ACHN (cell line): ENCODE data around the gene NRG2.

Source experiments
- DNase-seq: peaks from one replicate; pipeline ENCODE4 v3.0.0-alpha.2; 2015
- in situ Hi-C: cut with HindIII; loops from 2 replicates; pipeline ENCODE4 v1.10.0; 2017; ENCODE audit warnings: low sequenced_read_pairs, low pct_ligation_motif_present, low pct_unique_long_range_greater_than_20kb

Gene NRG2

GRCh38 chr5:139900546-139901250, 142.4 kb downstream of the NRG2 start:
- in situ Hi-C loops = no loop called here
- DNase-seq = no peak

DNA sequence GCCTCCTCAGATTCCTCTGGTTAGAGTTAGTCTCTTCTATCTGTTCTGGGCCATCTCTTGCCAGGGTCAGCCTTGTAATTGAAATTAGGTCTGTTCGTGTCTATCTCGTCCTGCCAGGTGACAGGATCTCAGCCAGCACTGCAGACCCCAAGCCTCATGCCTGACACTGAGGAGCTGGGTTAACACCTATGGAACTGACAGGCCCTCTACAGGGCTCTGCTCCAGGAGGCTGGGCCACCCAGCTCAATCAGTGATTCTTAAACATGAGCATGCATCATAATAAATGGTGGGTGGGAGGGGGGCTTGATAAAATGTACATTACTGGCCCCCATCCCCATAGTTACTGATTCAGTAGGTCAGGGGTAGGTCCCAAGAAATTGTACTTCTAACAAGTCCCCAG, 144.1 kb downstream of the NRG2 start:
- in situ Hi-C loops = no loop called here
- DNase-seq = no peak

DNA sequence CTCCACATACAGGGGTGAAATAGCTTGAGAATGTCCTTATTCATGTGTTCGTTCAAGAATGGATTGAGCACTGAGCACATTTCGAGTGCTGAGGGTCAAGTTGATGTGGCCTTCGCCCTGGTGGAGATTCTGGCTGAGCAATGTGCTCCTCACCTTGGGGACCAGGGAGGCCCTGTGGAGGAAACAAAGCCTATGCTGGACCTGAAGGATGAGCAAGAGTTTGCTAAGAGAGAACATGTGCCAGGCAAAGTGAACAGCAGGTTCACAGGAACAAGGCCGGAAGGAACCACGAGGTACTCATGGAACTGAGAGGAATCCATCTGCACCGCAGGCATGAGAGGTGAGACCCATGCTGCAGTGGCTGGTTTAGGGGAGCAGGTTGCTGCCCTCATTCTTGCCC, 145.1 kb downstream of the NRG2 start:
- in situ Hi-C loops = no loop called here
- DNase-seq = no peak

GRCh38 chr5:139897342-139897741, 145.8 kb downstream of the NRG2 start:
- no peak for DNase-seq
- in situ Hi-C loops = no loop called here

GRCh38 chr5:139896718-139897117, 146.4 kb downstream of the NRG2 start:
- in situ Hi-C loops = no loop called here

DNA sequence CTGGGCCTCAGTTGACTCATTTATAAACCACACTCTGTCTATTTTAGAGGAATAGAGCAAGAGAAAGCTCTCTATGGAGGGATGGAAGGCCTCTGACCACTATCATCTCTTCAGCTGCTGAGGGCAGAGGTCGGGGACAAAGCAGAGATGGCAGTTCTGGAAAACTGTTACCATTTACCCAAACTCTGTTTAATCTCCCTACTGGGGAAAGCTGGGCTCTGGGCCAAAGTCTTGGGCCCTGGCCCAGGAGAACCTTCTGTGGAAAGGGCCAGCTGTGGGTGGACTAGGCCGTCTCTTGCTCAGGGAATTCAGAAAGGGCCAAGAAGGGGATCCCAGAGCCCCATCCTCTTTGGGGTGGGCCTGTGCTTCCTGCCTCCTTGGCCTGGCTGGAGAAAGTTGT, 147.5 kb downstream of the NRG2 start:
- no peak for DNase-seq
- in situ Hi-C loops = no loop called here

More at GRCh38 chr5:139896718-139897117, 146.4 kb downstream of the NRG2 start:
- DNase-seq = no peak

- no peak for DNase-seq
- in situ Hi-C loops = no loop called here
Observed at GRCh38 chr5:139895046-139895445, 148.1 kb downstream of the NRG2 start.

GRCh38 chr5:139893873-139894272, 149.2 kb downstream of the NRG2 start:
- no peak for DNase-seq
- in situ Hi-C loops = no loop called here

- in situ Hi-C loops = no loop called here
- no peak for DNase-seq
Observed at GRCh38 chr5:139889410-139889809, 153.7 kb downstream of the NRG2 start.

DNA sequence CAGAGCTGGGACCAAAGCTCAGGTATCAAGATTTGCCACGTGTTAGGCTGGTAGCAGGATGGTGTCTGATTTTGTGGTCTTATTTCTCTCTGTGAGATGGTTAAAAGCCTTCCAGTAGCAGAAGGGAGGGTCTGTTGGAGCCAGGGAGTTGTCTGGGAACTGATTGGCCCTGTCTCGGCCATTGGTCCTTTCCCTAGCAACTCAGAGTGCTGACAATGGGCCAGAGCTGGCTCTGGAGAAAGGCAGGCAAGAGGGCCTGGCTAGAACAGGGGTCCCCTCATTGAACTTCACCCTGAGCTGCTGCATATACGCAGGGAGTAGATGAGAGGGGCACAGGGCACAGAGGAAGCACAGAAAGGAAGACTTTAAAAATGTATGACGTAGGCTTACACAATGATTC, 154.7 kb downstream of the NRG2 start:
- in situ Hi-C loops = no loop called here
- no peak for DNase-seq

GRCh38 chr5:139886213-139886612, 156.9 kb downstream of the NRG2 start:
- DNase-seq = no peak
- in situ Hi-C loops = no loop called here

GRCh38 chr5:139885857-139886208, 157.3 kb downstream of the NRG2 start:
- in situ Hi-C loops = no loop called here
- DNase-seq = no peak

DNA sequence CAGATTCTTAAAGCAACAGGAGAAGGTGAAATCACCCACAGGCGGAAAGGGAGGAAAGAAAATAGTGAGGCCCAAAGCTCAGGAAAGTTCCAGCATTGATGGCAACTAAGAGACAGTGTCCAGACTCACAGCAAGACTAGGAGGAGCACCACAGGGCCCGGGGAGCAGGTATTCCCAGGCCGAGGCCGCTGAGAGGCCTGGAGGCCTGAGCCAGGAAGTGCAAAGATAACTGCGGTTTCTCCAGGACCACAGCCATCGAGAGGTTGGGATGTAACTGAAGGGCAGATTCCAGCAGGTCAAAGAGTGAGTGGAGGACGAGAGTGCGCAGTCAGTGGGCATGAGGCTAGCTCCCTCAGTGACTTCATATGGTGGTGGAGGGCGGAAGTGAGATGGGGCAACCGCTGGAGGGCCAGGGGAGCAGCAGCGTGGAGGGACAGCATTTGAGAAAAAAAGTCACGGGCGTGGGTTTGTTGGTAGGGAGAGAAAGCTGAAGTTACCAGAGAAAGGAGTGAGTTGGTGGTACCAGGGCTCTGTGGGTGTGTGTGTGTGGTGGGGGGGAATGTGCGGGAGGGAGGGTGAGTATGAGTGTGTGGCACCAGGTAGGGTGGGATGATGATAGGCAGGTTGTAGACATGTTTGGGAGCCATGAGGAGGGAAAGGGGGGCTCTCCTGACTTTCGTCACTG, 157.8 kb downstream of the NRG2 start:
- no peak for DNase-seq
- in situ Hi-C loops = no loop called here

DNA sequence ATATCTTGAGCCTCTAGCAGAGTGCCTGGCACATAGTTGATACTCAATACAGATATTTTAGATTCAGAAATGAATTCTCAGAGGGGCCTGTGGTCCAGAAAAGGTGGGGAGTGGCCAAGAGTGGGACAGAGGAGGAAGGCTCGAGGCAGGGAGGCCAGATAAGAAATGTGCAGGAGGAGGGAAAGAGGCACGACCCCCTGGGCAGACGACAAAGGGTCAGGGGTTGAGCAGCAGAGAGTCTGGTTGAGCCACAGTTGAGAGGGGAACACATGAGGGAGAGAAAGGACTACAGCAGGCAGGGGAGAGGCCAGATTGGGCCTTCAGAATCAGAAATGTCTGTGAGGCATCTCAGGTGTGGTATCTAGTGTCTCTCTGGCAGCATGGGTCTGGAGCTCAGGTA, 158.4 kb downstream of the NRG2 start:
- in situ Hi-C loops = no loop called here
- DNase-seq = no peak

DNA sequence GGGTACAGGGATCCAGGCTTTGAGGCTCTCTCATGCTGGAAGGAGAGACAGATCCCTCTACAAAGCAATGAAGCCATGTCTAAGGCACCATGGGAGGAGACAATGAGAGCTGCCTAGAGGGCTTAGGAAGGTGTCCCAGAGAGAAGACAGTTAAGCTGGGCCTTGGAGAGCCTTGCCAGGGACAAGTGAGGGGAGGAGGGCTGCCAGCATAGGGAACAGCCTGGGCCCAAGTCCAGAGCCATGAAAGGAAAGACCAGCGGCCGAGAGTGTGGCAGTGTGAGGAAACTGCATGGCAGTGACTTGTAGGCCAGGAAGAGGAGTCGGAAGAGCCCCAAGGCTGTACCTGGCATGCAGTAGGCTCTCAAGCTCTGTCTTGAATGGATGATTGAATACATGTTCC, 159.0 kb downstream of the NRG2 start:
- no peak for DNase-seq
- in situ Hi-C loops = no loop called here

GRCh38 chr5:139882961-139883539, 160.0 kb downstream of the NRG2 start:
- DNase-seq = no peak
- in situ Hi-C loops = no loop called here

DNA sequence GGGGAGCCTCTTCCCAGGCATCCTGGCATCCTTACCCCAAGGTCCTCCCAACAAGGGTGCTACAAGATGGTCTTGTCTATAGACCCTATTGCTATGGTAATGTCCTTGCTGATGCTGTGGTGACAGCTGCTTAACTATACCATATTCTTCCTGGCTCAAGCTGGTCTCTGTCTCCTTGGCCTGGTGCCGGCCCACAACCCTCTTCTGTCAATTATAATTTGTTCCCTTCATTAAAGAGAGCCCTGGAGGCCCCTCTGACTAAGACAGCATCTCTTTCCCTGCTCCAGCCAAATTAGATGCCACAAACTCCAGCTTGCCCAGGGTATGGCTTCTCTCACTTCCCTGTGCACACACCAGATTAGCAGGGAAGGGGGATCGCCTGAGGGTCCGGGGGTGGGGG, 160.8 kb downstream of the NRG2 start:
- no peak for DNase-seq
- in situ Hi-C loops = no loop called here

DNA sequence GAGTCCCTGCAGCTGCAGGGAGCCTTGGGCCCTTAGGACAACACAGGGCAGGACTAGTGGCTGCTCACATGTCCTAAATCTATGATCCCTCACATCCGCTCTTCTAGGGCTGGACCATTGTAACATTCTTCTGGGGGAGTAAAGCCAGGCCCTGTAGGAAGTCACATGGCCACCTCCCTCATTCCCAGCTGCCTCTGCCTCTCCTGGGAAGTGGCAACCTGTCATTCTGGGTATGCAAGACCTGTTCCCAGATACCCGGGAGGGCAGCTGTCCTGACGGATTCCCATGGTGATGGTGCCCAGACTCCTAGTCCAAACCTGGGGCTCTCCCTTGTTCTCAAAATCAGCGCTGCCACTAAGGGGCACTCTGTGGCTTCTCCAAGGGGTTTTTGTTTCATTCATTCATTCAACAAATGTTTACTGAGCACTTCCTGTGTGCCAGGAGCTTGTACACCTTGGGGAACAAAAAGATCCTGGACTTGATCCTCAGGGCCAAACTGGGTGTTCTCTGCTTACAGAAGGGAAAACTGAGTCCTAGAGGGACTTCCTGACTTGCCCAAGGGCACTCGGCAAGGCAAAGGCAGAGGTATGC, 161.9 kb downstream of the NRG2 start:
- in situ Hi-C loops = no loop called here
- no peak for DNase-seq

DNA sequence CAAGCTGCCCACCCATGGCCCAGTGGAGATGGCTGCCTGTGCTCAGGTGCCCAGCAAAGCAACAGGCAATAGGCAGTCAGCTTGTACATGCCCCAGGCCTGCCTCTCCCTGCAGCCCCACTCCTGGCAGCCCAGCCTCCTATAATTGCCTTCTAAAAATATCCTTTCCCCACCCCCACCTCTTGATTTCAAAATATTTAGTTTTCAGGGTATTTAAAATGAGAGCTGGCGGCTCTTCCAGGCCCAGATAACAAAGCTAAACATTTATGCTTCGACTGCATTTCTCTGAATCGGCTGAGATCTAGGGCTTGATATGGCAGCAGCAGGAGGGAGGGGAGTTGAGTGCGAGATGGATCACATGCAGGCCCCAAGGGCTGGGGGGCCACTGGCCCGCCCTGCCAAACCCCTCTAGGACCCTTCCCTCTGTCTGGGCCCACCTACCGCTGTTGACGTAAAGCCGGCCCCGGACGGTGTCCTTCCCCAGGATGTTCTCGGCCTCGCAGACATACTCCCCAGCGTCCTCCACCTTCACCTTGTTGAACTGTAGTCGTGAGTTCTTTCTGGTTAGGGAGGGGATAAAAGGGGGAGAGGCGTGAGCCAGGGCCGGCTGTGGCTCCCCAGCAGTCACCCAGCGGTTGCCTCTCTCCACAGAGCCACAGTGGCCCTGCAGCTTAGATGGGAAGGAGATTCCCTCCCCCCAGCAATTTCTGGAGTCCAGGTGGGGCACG, 162.5 kb downstream of the NRG2 start:
- in situ Hi-C loops = no loop called here

More for the DNA sequence above, 162.5 kb downstream of the NRG2 start:
- no peak for DNase-seq
